ENCODE results near the gene ACER1.
"Not testable (repeated sequence)": the region's sequence is repeated elsewhere in the genome, so short reads cannot be mapped to it uniquely, and the experiment has no call there.

Gene ACER1

GRCh38 chr19:6357174-6357573 lies 23.8 kb upstream of the ACER1 start:
- TF ChIP-seq CTCF (IDR thresholded peaks at IDR 0.05; ENCODE audit: low read length, missing control alignments): no peak
- H3K4me3 ChIP-seq (replicated peaks; ENCODE audit: low read depth, low read length): no peak overlapping the region
- DNase-seq (ENCODE audit: low read depth): no peak

- not testable (repeated sequence) for DNase-seq (ENCODE audit: low read depth); H3K4me3 ChIP-seq (replicated peaks; ENCODE audit: low read depth, low read length)
These were observed 22.1 kb upstream of the ACER1 start for GRCh38 chr19:6355321-6356040.

- TF ChIP-seq CTCF (IDR thresholded peaks at IDR 0.05; ENCODE audit: low read length, missing control alignments): peak; percentile 45
- peak; percentile 47 for DNase-seq (ENCODE audit: low read depth)
These were observed 20.8 kb upstream of the ACER1 start for GRCh38 chr19:6354098-6354674.

GRCh38 chr19:6352381-6353165 lies 19.2 kb upstream of the ACER1 start:
- no peak for TF ChIP-seq CTCF (IDR thresholded peaks at IDR 0.05; ENCODE audit: low read length, missing control alignments)
- DNase-seq (ENCODE audit: low read depth): no peak
- H3K4me3 ChIP-seq (replicated peaks; ENCODE audit: low read depth, low read length): no peak overlapping the region

More at GRCh38 chr19:6354098-6354674, 20.8 kb upstream of the ACER1 start:
- no peak overlapping the region for H3K4me3 ChIP-seq (replicated peaks; ENCODE audit: low read depth, low read length)

GRCh38 chr19:6350688-6351087 lies 17.3 kb upstream of the ACER1 start:
- no peak for TF ChIP-seq CTCF (IDR thresholded peaks at IDR 0.05; ENCODE audit: low read length, missing control alignments)
- DNase-seq (ENCODE audit: low read depth): no peak
- H3K4me3 ChIP-seq (replicated peaks; ENCODE audit: low read depth, low read length): no peak overlapping the region

- DNase-seq (ENCODE audit: low read depth); H3K4me3 ChIP-seq (replicated peaks; ENCODE audit: low read depth, low read length): not testable (repeated sequence)
These were observed 15.9 kb upstream of the ACER1 start for GRCh38 chr19:6349271-6349670.

- TF ChIP-seq CTCF (IDR thresholded peaks at IDR 0.05; ENCODE audit: low read length, missing control alignments): no peak
- H3K4me3 ChIP-seq (replicated peaks; ENCODE audit: low read depth, low read length): no peak overlapping the region
- no peak for DNase-seq (ENCODE audit: low read depth)
These were observed 10.1 kb upstream of the ACER1 start for GRCh38 chr19:6343462-6343861.

Data from fibroblast of pulmonary artery (primary cell).